GM12878 (cell line): ENCODE data around the gene IFNAR1. TPM values are rescaled to one million over a fixed set of nuclear protein-coding genes. Genes with fewer than 3 reads are reported as not detected.

Experiments used
- ASH2L ChIP-seq: fragments of 300-600, 200-600 bp; sonication (generic); IDR thresholded peaks from 2 replicates; pipeline ENCODE4 v1.6.1; 2017; ENCODE audit warnings: low read depth, mild to moderate bottlenecking, borderline replicate concordance
- CBFB ChIP-seq: IDR thresholded peaks from 2 replicates; pipeline ENCODE4 v1.6.1; 2016; ENCODE audit warnings: antibody characterized with exemption, low read depth
- CBX3 ChIP-seq: fragments of 200-600 bp; sonication (generic); IDR thresholded peaks from 2 replicates; pipeline ENCODE4 v1.6.1; 2016; ENCODE audit warnings: low read depth, borderline replicate concordance
- CBX5 ChIP-seq: sonication (generic); IDR thresholded peaks from 2 replicates; pipeline ENCODE4 v1.6.1; 2016; ENCODE audit warnings: low read depth, moderate library complexity, mild to moderate bottlenecking, inconsistent platforms
- CHD1 ChIP-seq: IDR thresholded peaks from 2 replicates; pipeline ENCODE4 v1.6.1; 2012; ENCODE audit warnings: low read depth, low read length, improper control_type of control experiment
- DPF2 ChIP-seq: fragments of 450-650 bp; IDR thresholded peaks from 2 replicates; pipeline ENCODE4 v1.6.1; 2017; ENCODE audit warnings: mild to moderate bottlenecking
- FOXK2 ChIP-seq: fragments of 450-650 bp; IDR thresholded peaks from 2 replicates; pipeline ENCODE4 v1.6.1; 2017; ENCODE audit warnings: mild to moderate bottlenecking, moderate library complexity
- HDAC6 ChIP-seq: fragments of 200-600 bp; sonication (generic); IDR thresholded peaks from one replicate; pipeline ENCODE4 v1.8.0; 2017; ENCODE audit warnings: antibody characterized with exemption; ENCODE audit not compliant: unreplicated experiment
- IKZF1 ChIP-seq: fragments of 450-650 bp; conservative IDR thresholded peaks from 2 replicates; pipeline ENCODE4 v1.6.1; 2017; ENCODE audit warnings: antibody characterized with exemption, mild to moderate bottlenecking
- IRF4 ChIP-seq: IDR thresholded peaks from 2 replicates; pipeline ENCODE4 v1.6.1; 2011; ENCODE audit warnings: low read depth, low read length
- KAT2A ChIP-seq: conservative IDR thresholded peaks from 2 replicates; pipeline ENCODE4 v1.6.1; 2011; ENCODE audit warnings: low read depth, low read length; ENCODE audit not compliant: control insufficient read depth
- KDM1A ChIP-seq: fragments of 200-600 bp; sonication (generic); IDR thresholded peaks from 2 replicates; pipeline ENCODE4 v1.6.1; 2016; ENCODE audit warnings: borderline replicate concordance
- MTA2 ChIP-seq: fragments of 450-650 bp; IDR thresholded peaks from 2 replicates; pipeline ENCODE4 v1.6.1; 2016; ENCODE audit warnings: low read depth, mild to moderate bottlenecking, moderate library complexity
- MTA3 ChIP-seq: IDR thresholded peaks from 2 replicates; pipeline ENCODE4 v1.6.1; 2012; ENCODE audit warnings: low read length, inconsistent platforms, borderline replicate concordance
- NFIC ChIP-seq: IDR thresholded peaks from 2 replicates; pipeline ENCODE4 v1.6.1; 2012; ENCODE audit warnings: low read depth, mild to moderate bottlenecking, inconsistent platforms, low read length, moderate library complexity
- NFYB ChIP-seq: IDR thresholded peaks from 2 replicates; pipeline ENCODE4 v1.6.1; 2011; ENCODE audit warnings: low read depth, mild to moderate bottlenecking, low read length, improper control_type of control experiment, moderate library complexity; ENCODE audit not compliant: insufficient read depth
- NR2F1 ChIP-seq: fragments of 450-650 bp; conservative IDR thresholded peaks from 2 replicates; pipeline ENCODE4 v1.6.1; 2017; ENCODE audit warnings: mild to moderate bottlenecking
- PAX5 ChIP-seq: IDR thresholded peaks from 2 replicates; pipeline ENCODE4 v1.6.1; 2011; ENCODE audit warnings: low read depth, low read length, borderline replicate concordance
- PAX8 ChIP-seq: fragments of 450-650 bp; IDR thresholded peaks from 2 replicates; pipeline ENCODE4 v1.6.1; 2017; ENCODE audit warnings: mild to moderate bottlenecking, moderate library complexity
- SMAD5 ChIP-seq: IDR thresholded peaks from 2 replicates; pipeline ENCODE4 v1.6.1; 2016; ENCODE audit warnings: antibody characterized with exemption, low read depth
- SMC3 ChIP-seq: IDR thresholded peaks from 2 replicates; pipeline ENCODE4 v1.6.1; 2011; ENCODE audit warnings: low read length, improper control_type of control experiment, borderline replicate concordance
- SRF ChIP-seq, 2 experiments: IDR thresholded peaks; 2 replicates each; pipeline ENCODE4 v1.6.1; 2011; ENCODE audit warnings: low read depth in 2 of 2, low read length in 2 of 2, mild to moderate bottlenecking in 1 of 2, moderate library complexity in 1 of 2
- SUZ12 ChIP-seq: fragments of 200-600 bp; sonication (generic); IDR thresholded peaks from one replicate; pipeline ENCODE4 v1.6.1; 2018; ENCODE audit warnings: antibody characterized with exemption, mild to moderate bottlenecking; ENCODE audit not compliant: unreplicated experiment
- TAF1 ChIP-seq: IDR thresholded peaks from 2 replicates; pipeline ENCODE4 v1.6.1; 2011; ENCODE audit warnings: mild to moderate bottlenecking, low read depth, low read length, borderline replicate concordance
- TCF3 ChIP-seq: IDR thresholded peaks from 2 replicates; pipeline ENCODE4 v1.6.1; 2012; ENCODE audit warnings: low read depth, mild to moderate bottlenecking, low read length, borderline replicate concordance; ENCODE audit not compliant: insufficient read depth
- TCF7 ChIP-seq: IDR thresholded peaks from 2 replicates; pipeline ENCODE4 v1.6.1; 2014; ENCODE audit warnings: antibody characterized with exemption, borderline replicate concordance
- ZNF274 ChIP-seq: IDR thresholded peaks from one replicate; pipeline ENCODE4 v1.8.0; 2011; ENCODE audit not compliant: insufficient read length, insufficient read depth
- ZZZ3 ChIP-seq: IDR thresholded peaks from 2 replicates; pipeline ENCODE4 v1.6.1; 2011; ENCODE audit warnings: low read depth; ENCODE audit not compliant: control insufficient read depth, insufficient read length
- polyA plus RNA-seq, 11 experiments: library from polyadenylated mRNA; depleted of rRNA in 4 of 11; unstranded in 6 of 11; stranded (reverse) in 5 of 11; fragments of >200 nt; fragmentation: Nextera tagmentation in 4 of 11; fragmentation: Illumina TruSeq in 1 of 11; extraction: Ambion mirVana in 4 of 11; extraction: Trizol in 1 of 11; gene quantifications; 1 replicate in 1 of 11; 2 replicates in 10 of 11; pipeline versions ENCODE4 v1.2.1 to v1.2.3, GENCODE V29; 2011 to 2016; ENCODE audit warnings: inconsistent platforms in 2 of 11, missing spikeins in 2 of 11, low read depth in 1 of 11
- total RNA-seq, 4 experiments: library from RNA; depleted of rRNA in 3 of 4; stranded (reverse); fragments of >200 nt in 3 of 4; fragmentation: Illumina TruSeq in 1 of 4; extraction: Trizol in 1 of 4; gene quantifications; 2 replicates each; pipeline versions ENCODE4 v1.2.1 to v1.2.3, GENCODE V29; 2013 to 2021
- TF ChIP-seq, protein P1 (sequence below): fragments of 150-350 bp; IDR thresholded peaks from 2 replicates; pipeline ENCODE4 v1.6.1; 2014; ENCODE audit warnings: mild to moderate bottlenecking, low read depth, low read length
- TF ChIP-seq, protein P2 (sequence below): IDR thresholded peaks from 2 replicates; pipeline ENCODE4 v1.6.1; 2012; ENCODE audit warnings: low read depth, low read length, improper control_type of control experiment
- TF ChIP-seq, protein P3 (sequence below): fragments of 450-650 bp; IDR thresholded peaks from 2 replicates; pipeline ENCODE4 v1.6.1; 2016; ENCODE audit warnings: mild to moderate bottlenecking

The IFNAR1 gene
- total and polyA plus RNA-seq, 10 of the 15 experiments (the other 5 are each of a cell fraction or from before 2014, with no cell fraction given) = 12.0 to 62.4 (median 24.6) TPM

GRCh38 chr21:33360881-33361602 is 36.3 kb downstream of the IFNAR1 start (continued):
- TF ChIP-seq CBX3 (no peak), PAX8 (no peak), SRF (IDR thresholded peaks at IDR 0.05; ENCODE audit: low read depth in 2 of 2, low read length in 2 of 2) (no peak), CBX5 (0 out of 2 replicates have a peak, but pooled peaks have one; percentile 14), TCF3 (0 out of 2 replicates have a peak, but pooled peaks have one; percentile 40), DPF2 (no peak), CHD1 (0 out of 2 replicates have a peak, but pooled peaks have one; percentile 55), SUZ12 (no peak), NFIC (no peak), SMC3 (peak; percentile 78; the same call in 1 of the 2 replicates), PAX5 (no peak), CBFB (no peak), TAF1 (peak; percentile 42; the same call in 1 of the 2 replicates), ZNF274 (no peak), SMAD5 (no peak), FOXK2 (no peak), ASH2L (no peak), MTA2 (no peak), ZZZ3 (no peak), IKZF1 (0 out of 2 replicates have a peak, but pooled peaks have one; percentile 48), NFYB (no peak), NR2F1 (no peak), TCF7 (no peak), IRF4 (no peak), KAT2A (no peak), KDM1A (no peak), HDAC6 (no peak), MTA3 (peak; percentile 40; the same call in 1 of the 2 replicates)
- TF ChIP-seq, protein P1, sequence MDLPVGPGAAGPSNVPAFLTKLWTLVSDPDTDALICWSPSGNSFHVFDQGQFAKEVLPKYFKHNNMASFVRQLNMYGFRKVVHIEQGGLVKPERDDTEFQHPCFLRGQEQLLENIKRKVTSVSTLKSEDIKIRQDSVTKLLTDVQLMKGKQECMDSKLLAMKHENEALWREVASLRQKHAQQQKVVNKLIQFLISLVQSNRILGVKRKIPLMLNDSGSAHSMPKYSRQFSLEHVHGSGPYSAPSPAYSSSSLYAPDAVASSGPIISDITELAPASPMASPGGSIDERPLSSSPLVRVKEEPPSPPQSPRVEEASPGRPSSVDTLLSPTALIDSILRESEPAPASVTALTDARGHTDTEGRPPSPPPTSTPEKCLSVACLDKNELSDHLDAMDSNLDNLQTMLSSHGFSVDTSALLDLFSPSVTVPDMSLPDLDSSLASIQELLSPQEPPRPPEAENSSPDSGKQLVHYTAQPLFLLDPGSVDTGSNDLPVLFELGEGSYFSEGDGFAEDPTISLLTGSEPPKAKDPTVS = no peak
- TF ChIP-seq, protein P2, sequence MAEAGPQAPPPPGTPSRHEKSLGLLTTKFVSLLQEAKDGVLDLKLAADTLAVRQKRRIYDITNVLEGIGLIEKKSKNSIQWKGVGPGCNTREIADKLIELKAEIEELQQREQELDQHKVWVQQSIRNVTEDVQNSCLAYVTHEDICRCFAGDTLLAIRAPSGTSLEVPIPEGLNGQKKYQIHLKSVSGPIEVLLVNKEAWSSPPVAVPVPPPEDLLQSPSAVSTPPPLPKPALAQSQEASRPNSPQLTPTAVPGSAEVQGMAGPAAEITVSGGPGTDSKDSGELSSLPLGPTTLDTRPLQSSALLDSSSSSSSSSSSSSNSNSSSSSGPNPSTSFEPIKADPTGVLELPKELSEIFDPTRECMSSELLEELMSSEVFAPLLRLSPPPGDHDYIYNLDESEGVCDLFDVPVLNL = no peak
- TF ChIP-seq, protein P3, sequence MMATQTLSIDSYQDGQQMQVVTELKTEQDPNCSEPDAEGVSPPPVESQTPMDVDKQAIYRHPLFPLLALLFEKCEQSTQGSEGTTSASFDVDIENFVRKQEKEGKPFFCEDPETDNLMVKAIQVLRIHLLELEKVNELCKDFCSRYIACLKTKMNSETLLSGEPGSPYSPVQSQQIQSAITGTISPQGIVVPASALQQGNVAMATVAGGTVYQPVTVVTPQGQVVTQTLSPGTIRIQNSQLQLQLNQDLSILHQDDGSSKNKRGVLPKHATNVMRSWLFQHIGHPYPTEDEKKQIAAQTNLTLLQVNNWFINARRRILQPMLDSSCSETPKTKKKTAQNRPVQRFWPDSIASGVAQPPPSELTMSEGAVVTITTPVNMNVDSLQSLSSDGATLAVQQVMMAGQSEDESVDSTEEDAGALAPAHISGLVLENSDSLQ = no peak
